GM20000 (cell line): ENCODE data around the gene CRYBB2.

Source experiments
- DNase-seq: peaks from one replicate; pipeline ENCODE4 v3.0.0; 2012; ENCODE audit warnings: low spot score
- TF ChIP-seq, protein P1 (sequence below): IDR thresholded peaks from 2 replicates; pipeline ENCODE4 v1.5.1; 2012; ENCODE audit warnings: mild to moderate bottlenecking, control low read depth; ENCODE audit errors: extremely low read depth, missing control alignments

CRYBB2 gene

DNA sequence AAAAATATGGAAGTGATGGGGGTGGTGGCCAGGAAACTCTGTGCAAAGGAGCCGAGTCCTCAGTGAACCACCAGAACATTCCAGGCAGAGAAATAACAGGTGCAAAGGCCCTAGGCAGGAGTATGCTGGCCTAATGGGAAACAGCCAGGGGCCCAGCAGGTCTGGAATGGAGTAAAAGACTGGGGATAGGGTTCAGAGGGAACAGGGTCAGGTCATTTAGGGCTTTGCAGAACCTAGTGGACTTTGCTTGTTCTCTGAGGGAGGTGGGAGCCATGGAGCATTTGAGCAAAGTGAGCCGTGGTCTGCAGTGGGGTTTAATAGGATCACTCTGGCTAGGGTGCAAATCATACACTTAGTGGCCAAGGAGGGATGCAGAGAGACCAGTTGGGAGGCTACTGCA, 11.1 kb upstream of the CRYBB2 start:
- DNase-seq = no peak
- TF ChIP-seq, protein P1, sequence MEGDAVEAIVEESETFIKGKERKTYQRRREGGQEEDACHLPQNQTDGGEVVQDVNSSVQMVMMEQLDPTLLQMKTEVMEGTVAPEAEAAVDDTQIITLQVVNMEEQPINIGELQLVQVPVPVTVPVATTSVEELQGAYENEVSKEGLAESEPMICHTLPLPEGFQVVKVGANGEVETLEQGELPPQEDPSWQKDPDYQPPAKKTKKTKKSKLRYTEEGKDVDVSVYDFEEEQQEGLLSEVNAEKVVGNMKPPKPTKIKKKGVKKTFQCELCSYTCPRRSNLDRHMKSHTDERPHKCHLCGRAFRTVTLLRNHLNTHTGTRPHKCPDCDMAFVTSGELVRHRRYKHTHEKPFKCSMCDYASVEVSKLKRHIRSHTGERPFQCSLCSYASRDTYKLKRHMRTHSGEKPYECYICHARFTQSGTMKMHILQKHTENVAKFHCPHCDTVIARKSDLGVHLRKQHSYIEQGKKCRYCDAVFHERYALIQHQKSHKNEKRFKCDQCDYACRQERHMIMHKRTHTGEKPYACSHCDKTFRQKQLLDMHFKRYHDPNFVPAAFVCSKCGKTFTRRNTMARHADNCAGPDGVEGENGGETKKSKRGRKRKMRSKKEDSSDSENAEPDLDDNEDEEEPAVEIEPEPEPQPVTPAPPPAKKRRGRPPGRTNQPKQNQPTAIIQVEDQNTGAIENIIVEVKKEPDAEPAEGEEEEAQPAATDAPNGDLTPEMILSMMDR = no peak

DNA sequence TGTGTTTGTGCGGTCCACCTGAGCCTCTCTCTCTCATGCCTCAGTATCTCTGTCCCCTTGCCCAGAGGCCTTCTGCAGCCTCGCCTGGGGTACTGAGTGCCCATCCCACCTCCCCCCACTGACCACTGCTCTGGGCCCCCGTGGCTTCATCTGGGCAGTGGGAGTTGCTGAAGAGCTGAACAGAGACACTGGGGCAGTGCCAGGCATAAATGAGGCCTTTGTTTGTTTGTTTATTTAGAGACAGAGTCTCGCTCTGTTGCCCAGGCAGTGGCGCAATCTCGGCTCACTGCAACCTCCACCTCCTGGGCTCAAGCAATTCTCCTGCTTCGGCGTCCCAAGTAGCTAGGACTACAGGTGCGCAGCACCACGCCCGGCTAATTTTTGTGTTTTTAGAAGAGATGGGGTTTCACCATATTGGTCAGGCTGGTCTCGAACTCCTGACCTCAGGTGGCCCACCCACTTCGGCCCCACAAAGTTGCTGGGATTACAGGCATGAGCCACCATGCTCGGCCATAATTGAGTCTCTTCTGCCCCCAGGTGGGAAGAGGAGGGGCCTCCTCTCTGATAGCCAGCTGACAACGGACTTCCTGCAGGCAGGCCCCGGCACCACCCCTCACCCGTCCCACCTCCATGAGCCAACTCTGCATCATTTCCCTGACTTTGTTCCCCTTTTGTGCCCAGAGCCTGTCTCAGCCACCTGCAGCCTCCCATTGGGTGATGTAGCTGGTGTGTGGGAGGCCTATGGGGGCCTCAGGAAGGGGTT, 10.5 kb upstream of the CRYBB2 start:
- no peak for DNase-seq

DNA sequence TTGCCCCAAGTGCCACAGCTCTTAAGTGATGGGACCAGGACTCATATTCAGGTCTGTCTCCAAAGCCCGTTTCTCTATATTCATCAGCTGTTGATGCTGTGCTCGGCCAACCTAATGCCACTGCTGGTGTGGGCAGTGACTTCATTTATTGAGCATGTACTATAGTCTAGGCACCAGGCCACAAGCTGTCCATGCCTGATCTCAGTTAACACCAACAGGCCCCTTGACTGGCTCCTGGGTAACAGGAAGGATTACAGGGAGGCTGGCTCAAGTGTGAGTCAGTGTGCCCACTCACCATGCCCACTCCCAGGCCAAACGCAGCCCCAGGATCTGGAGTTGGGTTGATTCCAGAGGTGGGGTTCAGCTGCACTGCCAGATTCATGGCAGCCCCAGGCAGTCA, 8.6 kb upstream of the CRYBB2 start:
- DNase-seq = no peak
- TF ChIP-seq, protein P1 = no peak

More for the DNA sequence above, 10.5 kb upstream of the CRYBB2 start:
- TF ChIP-seq, protein P1 = no peak

DNA sequence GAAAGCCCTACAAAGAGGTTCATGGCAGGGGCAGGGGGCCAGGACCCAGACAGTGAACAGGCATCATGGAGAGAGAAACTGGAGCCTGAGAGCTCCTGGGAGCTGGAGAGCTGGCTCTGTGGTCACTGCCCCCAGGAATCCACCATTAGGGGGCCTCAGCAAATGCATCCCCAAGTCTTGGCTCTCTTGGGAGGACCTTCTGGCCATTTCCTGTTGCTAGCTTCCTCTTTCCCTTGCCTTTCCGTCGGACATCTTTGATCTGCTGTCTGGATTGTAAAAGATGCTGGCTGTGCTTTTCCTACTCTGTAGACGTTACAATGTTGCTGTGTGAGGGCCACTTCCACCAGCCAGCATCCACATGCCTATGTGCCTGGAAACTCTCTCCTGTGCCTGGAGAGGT, 7.1 kb upstream of the CRYBB2 start:
- DNase-seq = no peak
- TF ChIP-seq, protein P1 = no peak

DNA sequence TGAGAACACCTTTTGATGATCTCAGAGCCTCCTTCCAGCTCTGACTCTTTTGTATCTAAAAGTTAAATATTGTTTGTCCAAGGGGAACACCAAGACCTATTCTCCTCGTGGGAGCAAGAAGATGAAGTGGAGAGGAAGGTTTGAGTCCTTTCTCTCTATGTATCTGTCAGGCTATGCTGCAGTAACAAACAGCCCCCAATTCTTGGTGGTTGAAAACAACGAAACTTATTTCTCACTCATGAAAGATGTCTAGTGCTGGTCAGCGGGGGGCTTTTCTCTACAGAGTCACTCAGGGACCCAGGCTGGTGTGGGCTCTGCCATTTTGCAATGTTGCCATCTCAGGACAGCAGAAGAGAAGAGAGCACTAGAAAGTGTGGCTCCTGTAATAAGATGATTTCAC, 6.2 kb upstream of the CRYBB2 start:
- TF ChIP-seq, protein P1 = no peak
- no peak for DNase-seq

DNA sequence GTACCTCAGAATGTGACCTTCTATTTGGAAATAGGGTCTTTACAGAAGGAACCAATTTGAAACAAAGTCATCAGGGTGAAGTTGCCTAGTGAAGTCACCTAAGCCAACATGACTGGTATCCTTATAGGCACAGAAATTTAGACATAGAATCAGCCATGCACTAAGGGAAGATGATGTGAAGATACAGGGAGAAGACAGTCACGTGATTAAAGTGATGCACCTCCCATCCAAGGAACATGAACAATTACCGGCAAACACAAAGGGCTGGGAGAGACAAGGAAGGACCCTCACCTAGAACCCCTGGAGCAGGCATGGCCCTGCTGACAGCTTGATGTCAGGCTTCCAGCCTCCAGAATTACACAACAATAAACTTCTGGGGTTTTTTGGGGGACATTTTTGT, 3.2 kb upstream of the CRYBB2 start:
- DNase-seq = no peak
- TF ChIP-seq, protein P1 = no peak

DNA sequence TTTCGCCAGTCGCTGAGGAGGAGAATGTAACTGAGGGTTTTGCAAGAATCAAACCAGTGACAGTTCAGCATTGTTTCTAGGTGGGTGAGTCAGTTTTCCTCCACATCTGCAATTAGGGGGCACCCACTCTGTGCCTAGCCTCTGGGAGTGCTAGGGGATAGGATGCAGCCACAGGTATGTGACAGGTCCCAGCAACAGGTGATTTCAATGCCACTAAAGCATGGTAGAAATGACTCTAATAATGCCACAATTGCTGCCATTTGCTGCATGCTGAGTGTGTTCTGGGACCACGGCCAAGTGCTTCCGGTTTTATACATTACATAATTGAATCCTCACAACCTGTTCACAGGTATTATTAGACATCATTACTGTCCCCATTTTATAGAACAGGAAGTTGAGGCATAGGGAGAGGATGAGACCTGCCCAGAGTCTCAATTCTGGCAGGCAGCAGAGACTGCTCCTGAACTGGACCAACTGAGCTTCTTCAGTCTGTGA, 556 bp downstream of the CRYBB2 start:
- TF ChIP-seq, protein P1 = no peak
- no peak for DNase-seq
